ENCODE results near the gene TRABD2A.

TRABD2A gene

GRCh38 chr2:84849271-84849952 lies 31.5 kb downstream of the TRABD2A start:
- DNase-seq = no peak

GRCh38 chr2:84847326-84848050 lies 33.4 kb downstream of the TRABD2A start:
- DNase-seq = no peak

GRCh38 chr2:84846741-84847142 lies 34.1 kb downstream of the TRABD2A start:
- DNase-seq = no peak

GRCh38 chr2:84846041-84846663 lies 34.7 kb downstream of the TRABD2A start:
- DNase-seq = no peak

- DNase-seq = no peak
Observed at GRCh38 chr2:84844141-84844540, 36.7 kb downstream of the TRABD2A start.

- DNase-seq = no peak
Observed at GRCh38 chr2:84841577-84841976, 39.3 kb downstream of the TRABD2A start.

GRCh38 chr2:84840306-84840705 lies 40.6 kb downstream of the TRABD2A start:
- DNase-seq = no peak

- no peak for DNase-seq
Observed at GRCh38 chr2:84839851-84840250, 41.0 kb downstream of the TRABD2A start.

- DNase-seq = no peak
Observed at GRCh38 chr2:84838434-84839145, 42.3 kb downstream of the TRABD2A start.

- DNase-seq = no peak
Observed at GRCh38 chr2:84836215-84836614, 44.7 kb downstream of the TRABD2A start.

- no peak for DNase-seq
Observed at GRCh38 chr2:84833481-84834150, 47.3 kb downstream of the TRABD2A start.

- DNase-seq = no peak
Observed at GRCh38 chr2:84832772-84833461, 48.0 kb downstream of the TRABD2A start.

GRCh38 chr2:84830758-84831500 lies 50.0 kb downstream of the TRABD2A start:
- no peak for DNase-seq

GRCh38 chr2:84830095-84830494 lies 50.8 kb downstream of the TRABD2A start:
- no peak for DNase-seq

GRCh38 chr2:84829693-84830092 lies 51.2 kb downstream of the TRABD2A start:
- no peak for DNase-seq

GRCh38 chr2:84827978-84828575 lies 52.8 kb downstream of the TRABD2A start:
- DNase-seq = no peak

- no peak for DNase-seq
Observed at GRCh38 chr2:84823788-84824187, 57.1 kb downstream of the TRABD2A start.

- DNase-seq = no peak
Observed at GRCh38 chr2:84823229-84823628, 57.7 kb downstream of the TRABD2A start.

- no peak for DNase-seq
Observed at GRCh38 chr2:84821806-84822205, 59.1 kb downstream of the TRABD2A start.

- DNase-seq = no peak
Observed at GRCh38 chr2:84817239-84817655, 63.6 kb downstream of the TRABD2A start.

- no peak for DNase-seq
Observed at GRCh38 chr2:84816426-84817026, 64.4 kb downstream of the TRABD2A start.

Data from NCI-H510A (cell line).